ENCODE results near the gene ATP5ME. TPM values are rescaled to one million over a fixed set of nuclear protein-coding genes. Genes with fewer than 3 reads are reported as not detected.
"Not testable (repeated sequence)": the region's sequence is repeated elsewhere in the genome, so short reads cannot be mapped to it uniquely, and the experiment has no call there.

Gene ATP5ME
- total RNA-seq, 2 donors from 2014 or later: 416 to 553 TPM

DNA sequence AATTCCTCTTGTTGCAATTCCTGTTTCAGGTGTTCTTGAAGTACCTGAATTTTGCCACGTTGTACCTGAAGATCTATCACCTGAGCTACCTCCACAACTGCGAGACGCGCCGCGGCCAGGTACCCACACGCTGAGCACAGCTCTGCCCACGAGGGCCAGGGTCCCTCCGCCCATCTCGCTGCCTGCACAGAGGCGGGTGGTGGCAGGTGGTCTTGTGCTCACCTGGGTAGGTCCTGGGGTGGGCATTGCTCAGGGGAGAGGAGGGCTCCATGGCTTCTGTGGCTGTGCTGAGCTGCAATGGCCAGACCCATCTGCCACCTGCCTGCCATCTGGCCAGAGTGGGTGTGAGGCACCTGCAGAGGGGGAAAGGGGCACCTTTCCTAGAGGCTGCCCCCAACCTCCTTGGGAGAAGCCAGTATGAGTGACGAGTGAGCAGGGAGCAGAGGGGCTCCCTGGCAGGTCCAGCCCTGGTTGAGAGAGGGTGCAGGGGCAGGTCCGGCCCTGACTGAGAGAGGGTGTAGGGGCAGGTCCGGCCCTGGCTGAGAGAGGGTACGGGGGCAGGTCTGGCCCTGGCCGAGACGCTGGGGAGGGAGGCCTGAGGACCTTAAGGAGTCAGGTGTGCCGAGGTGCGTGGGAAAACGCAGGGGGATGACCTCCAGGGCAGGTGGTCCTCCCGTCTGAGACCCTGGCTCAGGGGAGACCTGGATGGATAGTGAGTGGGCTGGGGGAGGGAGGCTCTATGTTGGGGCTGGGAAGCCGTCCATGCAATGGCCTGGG lies 38.0 kb downstream of the ATP5ME start:
- Histone ChIP-seq H3K4me1 (no peaks in the 10 kb centered on the region), H3K27me3 (no peaks in the 10 kb centered on the region), H3K9ac (ENCODE audit: low read depth in 2 of 2, low read length in 2 of 2) (no peak overlapping the region), H3K9me3 (no peaks in the 10 kb centered on the region), H3K27ac (no peak overlapping the region), H3K4me3 (no peak overlapping the region), H3K36me3 (no peaks in the 10 kb centered on the region)
- intact Hi-C loops (cut with DNase I): no loop called here
- TF ChIP-seq, protein P1, sequence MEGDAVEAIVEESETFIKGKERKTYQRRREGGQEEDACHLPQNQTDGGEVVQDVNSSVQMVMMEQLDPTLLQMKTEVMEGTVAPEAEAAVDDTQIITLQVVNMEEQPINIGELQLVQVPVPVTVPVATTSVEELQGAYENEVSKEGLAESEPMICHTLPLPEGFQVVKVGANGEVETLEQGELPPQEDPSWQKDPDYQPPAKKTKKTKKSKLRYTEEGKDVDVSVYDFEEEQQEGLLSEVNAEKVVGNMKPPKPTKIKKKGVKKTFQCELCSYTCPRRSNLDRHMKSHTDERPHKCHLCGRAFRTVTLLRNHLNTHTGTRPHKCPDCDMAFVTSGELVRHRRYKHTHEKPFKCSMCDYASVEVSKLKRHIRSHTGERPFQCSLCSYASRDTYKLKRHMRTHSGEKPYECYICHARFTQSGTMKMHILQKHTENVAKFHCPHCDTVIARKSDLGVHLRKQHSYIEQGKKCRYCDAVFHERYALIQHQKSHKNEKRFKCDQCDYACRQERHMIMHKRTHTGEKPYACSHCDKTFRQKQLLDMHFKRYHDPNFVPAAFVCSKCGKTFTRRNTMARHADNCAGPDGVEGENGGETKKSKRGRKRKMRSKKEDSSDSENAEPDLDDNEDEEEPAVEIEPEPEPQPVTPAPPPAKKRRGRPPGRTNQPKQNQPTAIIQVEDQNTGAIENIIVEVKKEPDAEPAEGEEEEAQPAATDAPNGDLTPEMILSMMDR (IDR thresholded peaks at IDR 0.05): no peak
- no peak for DNase-seq

DNA sequence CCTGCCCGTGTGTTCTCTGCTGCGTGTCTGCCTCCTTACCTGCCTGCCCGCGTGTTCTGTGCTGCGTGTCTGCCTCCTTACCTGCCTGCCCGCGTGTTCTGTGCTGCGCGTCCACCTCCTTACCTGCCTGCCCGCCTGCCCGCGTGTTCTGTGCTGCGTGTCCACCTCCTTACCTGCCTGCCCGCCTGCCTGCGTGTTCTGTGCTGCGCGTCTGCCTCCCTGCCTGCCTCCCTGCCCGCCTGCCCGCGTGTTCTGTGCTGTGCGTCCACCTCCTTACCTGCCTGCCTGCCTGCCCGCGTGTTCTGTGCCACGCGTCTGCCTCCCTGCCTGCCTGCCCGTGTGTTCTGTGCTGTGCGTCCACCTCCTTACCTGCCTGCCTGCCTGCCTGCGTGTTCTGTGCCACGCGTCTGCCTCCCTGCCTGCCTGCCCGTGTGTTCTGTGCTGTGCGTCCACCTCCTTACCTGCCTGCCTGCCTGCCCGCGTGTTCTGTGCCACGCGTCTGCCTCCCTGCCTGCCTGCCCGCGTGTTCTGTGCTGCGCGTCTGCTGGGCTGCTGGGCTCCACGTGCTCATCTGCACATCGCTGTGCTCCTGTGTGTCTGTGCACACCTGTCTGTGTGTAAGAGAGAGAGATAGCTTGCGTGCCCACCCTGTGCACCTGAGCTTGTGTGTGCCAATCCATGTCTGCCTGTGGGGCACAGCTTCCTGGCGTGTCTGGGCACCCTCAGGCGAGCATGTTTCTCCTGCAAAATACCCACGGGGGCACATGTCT lies 38.8 kb downstream of the ATP5ME start:
- H3K9ac ChIP-seq (ENCODE audit: low read depth in 2 of 2, low read length in 2 of 2); intact Hi-C loops (cut with DNase I); DNase-seq; H3K4me1 ChIP-seq; H3K27me3 ChIP-seq; H3K4me3 ChIP-seq; H3K27ac ChIP-seq; H3K36me3 ChIP-seq; H3K9me3 ChIP-seq: not testable (repeated sequence)

GRCh38 chr4:634599-634985 lies 39.5 kb downstream of the ATP5ME start:
- Histone ChIP-seq H3K4me3 (no peak overlapping the region), H3K9ac (ENCODE audit: low read depth in 2 of 2, low read length in 2 of 2) (no peak overlapping the region), H3K4me1 (no peaks in the 10 kb centered on the region), H3K27ac (no peak overlapping the region), H3K27me3 (no peaks in the 10 kb centered on the region), H3K36me3 (no peaks in the 10 kb centered on the region), H3K9me3 (no peaks in the 10 kb centered on the region)
- no peak for DNase-seq
- intact Hi-C loops (cut with DNase I): no loop called here
- TF ChIP-seq, protein P1 (IDR thresholded peaks at IDR 0.05): no peak

DNA sequence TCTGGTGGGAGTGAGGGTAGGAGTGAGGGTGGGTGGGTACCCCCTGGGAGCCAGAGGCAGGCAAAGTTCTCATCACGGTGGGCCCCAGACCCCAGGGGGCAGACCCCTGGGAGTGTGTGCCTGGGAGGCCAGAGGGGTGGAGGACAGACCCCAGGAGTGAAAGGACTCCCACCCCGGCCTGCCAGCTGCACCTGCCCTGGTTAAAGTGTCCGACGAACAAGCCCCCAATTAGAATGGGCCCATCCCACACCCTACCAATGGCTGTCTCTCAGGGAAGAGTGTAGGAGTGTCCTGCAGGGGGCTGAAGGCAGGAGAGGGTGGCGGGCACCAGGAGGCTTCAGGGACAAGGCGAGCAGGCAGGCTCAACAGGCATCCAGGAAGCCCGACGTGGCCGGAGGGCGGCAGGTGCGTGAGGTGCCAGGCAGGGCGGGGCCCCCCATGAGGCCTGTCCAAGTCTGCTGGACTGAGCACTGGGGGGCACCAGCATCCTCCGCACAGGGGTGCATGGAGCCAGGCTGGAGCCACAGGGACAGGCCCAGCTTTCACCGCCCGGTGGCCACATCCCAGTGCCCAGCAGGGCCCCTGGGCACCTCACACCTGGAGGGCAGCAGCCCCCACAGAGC lies 40.0 kb downstream of the ATP5ME start:
- H3K4me1 ChIP-seq: no peaks in the 10 kb centered on the region
- no peaks in the 10 kb centered on the region for H3K36me3 ChIP-seq
- no peak overlapping the region for H3K9ac ChIP-seq (ENCODE audit: low read depth in 2 of 2, low read length in 2 of 2)
- H3K27me3 ChIP-seq: no peaks in the 10 kb centered on the region
- H3K9me3 ChIP-seq: no peaks in the 10 kb centered on the region
- TF ChIP-seq, protein P1 (IDR thresholded peaks at IDR 0.05): no peak
- intact Hi-C loops (cut with DNase I): no loop called here
- DNase-seq: no peak
- no peak overlapping the region for H3K4me3 ChIP-seq
- H3K27ac ChIP-seq: no peak overlapping the region

DNA sequence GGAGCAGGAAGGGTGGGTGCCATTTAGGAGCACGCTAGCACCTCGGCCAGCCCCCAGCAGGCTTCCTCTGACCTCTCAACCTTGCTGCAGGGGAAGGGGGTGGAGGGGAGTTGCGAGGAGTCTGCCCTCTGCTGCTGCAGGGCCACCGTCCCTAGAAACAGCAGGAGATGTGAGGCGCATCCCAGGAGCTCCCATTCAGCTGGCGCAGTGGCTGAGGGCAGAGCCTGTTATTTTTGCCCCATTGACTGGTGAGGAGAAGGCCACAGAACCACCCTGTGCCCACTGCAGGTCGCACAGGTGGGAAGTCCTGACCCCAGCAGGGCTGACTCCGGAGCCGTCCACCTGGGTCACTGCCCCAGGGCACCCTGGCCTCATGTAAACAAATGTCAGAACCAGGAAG lies 40.7 kb downstream of the ATP5ME start:
- H3K4me3 ChIP-seq: no peak overlapping the region
- H3K27ac ChIP-seq: no peak overlapping the region
- H3K4me1 ChIP-seq: no peaks in the 10 kb centered on the region
- TF ChIP-seq, protein P1 (IDR thresholded peaks at IDR 0.05): no peak
- intact Hi-C loops (cut with DNase I): no loop called here
- H3K36me3 ChIP-seq: no peaks in the 10 kb centered on the region
- no peak for DNase-seq
- no peak overlapping the region for H3K9ac ChIP-seq (ENCODE audit: low read depth in 2 of 2, low read length in 2 of 2)
- H3K9me3 ChIP-seq: no peaks in the 10 kb centered on the region
- H3K27me3 ChIP-seq: no peaks in the 10 kb centered on the region

Measured in colonic mucosa (tissue), 4 donors.